ENCODE data around the gene PECR.
"Not testable (repeated sequence)": the region's sequence is repeated elsewhere in the genome, so short reads cannot be mapped to it uniquely, and the experiment has no call there.

Gene PECR

DNA sequence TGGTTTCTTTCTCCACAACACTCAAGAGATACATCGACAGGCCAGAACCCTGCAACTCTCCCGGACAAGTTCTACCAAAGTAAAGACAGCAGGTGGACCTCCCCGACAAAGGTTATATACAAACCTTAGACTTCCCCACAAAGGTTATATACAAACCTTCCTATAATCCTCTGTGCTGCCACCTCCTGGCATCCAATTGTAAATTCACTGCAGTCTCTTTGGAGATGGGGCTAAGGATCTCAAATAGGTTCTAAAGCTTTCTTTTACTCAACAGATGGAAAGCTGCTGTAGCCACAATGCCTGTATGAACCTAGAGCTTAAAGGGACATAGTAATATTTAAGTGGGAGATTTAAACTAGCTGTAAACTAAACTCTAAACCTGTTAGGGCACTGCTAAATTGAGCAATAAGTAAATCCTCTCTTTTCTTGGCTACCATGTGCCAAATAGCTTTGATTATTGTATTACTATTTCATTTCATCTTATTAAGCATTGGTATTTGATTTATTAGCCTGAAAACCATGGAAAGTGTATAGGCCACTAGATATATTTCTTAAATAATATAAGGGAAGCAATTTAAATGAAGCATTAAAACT, 58.5 kb downstream of the PECR start:
- DNase-seq: peak; percentile 69

DNA sequence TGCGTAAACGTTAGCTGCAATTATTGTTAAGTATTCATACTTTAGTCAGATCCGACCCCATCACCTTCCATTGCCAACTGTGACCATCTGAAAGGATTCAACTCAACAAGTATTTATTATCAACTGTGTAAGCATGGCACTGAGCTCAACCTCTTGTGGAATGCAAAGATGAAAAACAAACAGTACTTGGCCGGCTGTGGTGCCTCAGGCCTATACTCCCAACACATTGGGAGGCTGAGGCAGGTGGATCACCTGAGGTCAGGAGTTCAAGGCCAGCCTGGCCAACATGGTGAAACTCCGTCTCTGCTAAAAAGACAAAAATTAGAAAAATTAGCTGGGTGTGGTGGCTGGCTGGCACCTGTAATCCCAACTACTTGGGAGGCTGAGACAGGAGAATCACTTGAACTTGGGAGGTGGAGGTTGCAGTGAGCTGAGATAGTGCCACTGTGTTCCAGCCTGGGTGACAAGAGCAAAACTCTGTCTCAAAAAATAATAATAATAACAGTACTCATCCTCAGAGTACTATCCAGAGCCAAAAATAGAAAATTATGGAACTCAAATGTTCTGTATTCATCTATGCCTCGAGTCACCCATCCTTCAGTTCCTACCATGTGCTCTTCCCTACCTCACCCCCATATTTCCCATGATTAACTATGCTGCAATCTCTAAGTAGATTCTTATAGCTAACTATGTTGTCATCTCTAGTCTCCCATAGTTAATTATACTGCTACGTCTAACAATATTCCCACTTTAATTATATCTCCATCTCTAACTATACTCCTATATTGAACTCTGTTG, 59.6 kb downstream of the PECR start:
- DNase-seq: peak; percentile 53

DNA sequence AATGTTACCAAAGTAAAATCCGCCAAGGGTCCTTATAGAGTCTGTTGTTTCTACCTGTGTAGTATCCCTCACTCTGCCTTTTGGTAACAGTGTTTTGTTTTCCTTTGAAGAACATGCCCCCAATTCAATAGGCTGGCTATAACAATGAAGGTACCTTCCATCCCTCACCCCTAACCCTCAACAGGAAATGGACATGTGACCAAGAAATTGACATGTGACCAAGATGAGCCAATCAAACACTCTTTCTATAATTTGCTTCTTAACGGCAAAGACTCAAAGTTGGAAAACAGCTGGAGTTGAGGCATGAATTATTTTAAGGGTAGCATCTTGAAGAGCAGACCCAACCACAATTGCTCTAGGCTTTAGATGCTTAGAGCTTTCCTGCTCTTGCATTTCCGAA, 62.9 kb downstream of the PECR start:
- DNase-seq: no peak

DNA sequence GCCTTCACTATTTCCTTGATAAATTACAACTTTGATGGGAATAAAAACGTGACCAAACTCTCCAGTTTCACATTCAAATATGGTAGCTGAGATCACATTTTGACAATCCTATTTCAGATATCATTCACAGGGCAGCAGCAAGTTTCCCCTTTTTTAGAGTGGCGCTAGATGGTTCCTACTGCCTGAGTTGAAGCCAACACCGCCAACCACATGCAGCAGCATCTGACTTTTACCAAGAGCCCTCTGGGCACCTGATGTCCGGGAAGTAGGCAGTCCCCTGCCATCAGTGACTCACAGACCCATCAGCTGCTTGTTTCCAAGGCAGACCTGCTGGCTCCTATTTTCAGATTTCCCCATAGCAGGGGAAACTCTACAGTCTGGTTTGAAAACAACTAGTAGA, 64.2 kb downstream of the PECR start:
- peak; percentile 86 for DNase-seq

DNA sequence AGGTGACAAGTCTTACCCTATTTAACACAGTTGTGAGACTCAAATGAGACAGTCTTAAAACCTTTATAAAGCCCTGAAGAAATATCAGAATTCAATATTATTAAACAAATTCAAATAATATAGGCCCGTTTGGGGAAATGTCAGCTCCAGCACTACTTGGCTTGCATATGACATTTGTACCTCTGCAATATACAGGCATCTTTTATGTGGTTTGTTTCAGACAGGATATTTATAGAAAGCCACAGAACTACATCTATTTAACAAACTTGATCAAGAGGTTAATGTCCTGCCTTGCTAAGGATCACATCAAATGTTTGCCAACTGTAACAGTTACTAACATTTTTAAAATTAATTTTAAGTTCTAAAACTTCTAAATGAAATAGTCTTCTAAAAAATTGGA, 65.0 kb downstream of the PECR start:
- no peak for DNase-seq

DNA sequence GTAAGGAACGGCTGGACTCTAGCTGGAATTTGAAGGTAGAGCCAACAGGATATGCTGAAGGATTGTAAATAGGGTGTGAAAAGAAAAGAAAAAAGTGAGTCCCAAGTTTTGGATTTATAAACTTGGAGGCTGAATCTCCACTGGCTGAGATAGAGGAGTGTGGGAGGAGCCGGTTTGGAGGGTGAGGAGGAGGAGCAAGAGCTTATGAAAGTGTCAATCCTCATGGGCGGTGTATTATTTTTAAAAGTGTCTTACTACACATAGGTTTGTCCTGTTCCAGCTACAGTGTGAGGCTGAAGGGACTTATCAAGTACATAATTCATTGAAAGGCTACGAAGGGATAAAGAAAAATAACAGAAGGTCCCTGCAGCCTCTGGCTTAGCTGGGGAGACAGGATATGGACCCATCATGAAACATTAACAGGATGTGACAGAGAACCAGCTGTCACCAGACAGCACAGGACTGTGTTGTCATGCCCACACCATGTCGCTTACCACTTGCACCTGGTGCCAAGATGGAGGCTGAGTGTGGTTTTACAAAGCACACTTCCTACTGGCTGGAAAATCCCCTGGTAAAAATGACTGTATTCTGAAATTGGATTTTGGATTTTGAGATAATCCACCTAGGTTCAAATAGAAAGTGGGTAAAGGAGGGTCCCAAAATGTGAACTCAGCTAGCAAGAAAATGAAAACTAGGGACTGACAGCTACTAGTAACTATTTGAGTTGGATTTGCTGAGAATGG, 65.7 kb downstream of the PECR start:
- DNase-seq: peak; percentile 61

DNA sequence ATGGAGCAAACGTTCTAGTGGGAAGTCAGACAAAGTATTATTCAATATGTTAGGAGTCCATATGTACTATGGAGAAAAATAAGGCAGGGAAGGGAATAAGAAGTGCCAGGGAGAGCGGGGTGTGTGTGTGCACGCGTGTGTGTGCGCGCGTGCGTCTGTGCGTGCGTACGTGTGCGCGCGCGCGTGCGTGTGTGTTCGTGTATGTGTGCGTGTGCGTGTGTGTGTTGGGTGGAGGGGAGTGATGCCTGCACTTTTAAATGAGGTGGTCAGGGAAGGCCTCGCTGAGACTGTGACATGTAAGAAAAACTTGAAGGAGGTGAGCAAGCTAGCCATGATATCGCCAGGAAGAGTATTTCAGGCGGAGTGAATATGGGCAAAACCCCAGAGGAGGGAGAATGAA, 66.6 kb downstream of the PECR start:
- DNase-seq: no peak

DNA sequence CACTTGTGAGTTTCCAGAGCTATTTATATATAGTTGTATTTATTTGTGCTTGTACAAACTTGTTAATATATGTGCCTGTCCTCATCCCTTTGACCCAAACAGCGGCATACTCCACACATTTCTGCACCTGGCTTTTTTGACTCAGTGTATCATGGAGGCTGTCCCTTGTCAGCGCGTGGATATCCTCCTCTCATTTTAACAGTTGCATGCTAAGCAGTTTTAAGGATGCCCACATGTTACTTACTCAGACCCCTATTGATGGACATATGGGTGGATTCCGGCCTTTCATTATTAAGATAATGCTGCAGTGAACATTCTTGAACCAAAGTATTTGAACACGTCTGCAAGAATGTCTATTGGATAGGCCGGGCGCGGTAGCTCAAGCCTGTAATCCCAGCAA, 67.6 kb downstream of the PECR start:
- no peak for DNase-seq

DNA sequence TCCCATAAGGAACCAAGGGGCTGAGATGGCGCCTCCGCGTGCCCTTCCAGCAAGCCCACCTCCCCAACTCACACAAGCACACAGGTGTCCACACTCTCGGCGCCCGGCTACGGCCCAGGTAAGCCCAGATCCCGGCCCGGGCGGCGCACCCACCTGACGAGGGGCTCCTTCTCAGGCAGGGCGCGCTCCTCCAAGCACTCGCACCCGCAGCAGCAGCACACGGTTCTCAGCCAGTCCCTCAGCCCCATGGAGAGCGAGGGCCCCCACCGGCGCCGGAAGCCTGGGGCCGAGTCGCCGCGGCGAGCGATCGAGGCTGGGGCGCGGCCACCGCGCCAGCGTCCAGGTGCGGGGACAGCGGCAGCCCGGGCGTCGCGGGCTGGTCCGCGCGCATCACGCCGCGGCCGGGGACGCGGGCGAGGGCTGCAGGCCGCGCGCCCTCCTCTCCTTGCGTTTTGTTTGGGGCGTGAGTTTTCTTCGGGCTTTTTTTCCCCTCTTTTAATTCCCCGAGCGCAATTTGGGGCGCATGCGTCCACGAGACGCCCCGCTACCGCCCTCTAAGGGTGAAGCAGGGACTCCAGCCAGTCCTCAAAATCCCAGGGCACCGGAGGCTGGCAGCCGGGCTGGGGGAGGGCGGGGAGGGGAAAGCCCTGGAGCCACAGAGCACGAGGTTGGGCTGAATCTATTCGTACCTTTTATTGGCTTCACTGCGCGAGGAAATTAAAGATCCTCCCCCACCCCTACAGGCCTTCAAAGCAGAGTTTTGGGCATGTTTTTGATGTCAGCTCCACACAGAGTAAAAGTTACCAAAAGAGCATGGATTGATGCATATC, 68.3 kb downstream of the PECR start, which contains the start of gene MREG:
Gene MREG (minus strand): TSS at position 472 of the 830 bp plus-strand sequence. CDS start 224 bp downstream, at position 248.
- peak; percentile 94 for DNase-seq

DNA sequence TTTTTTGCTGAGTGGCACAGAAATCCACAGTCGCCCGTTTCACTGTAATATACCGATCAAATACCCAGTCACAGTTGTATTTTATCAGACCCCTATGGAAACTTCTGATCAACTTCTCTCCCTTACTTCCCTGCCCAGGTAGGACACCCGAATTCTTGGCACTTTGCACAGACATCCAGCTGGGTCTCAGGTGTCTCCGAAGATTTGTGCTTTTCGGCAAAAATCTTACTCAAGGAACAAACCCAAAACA, 68.9 kb downstream of the PECR start:
- DNase-seq: no peak

DNA sequence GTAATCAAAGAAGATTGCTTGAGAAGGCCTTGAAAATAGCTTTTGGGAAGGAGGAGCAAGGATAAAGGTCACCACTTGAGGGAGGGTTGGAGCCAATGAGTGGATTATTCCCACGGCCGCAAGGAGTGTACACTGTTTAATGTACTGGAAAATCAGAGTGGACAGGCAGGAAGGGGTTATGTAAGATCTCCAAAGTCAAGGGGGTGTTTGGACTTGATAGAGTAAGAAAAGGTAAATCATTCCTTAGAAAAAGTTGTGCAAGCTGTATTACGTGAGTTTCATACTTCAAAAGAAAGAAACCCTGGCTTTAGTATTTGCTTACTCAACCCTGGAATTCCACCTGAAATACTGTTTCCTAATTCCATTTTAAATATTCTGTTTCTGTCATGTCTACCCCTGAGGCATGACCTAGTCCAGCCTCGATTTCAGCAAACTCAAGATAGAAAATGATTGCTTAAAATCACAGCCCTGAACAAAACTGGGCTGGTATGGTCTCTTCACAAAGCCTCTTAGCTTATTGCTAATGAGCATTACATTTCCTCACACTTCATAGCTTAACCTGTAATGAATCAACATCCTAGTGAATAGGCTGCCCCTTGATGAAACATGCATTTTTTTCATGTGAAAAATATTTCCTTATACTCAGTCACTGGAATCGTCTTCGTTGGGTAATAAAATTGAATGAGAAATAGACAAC, 69.3 kb downstream of the PECR start:
- DNase-seq: peak; percentile 79

DNA sequence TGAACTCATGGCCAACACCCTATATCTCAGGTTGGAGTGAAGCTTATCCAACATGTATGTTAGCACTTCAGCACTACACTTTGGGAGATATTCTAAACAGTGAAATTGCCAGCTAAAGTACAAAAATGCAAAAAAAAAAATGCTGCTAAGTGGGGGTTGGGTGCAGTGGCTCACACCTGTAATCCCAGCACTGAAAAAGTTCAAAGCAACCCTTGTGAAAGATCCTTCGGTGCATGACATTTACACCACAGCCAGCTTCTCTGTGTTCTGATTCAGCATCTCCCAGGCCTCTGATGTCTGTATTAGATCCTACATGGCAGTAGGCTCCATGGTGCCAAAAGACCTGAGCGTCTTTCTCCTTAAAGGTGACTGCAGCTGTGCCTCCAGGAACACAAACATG, 72.4 kb downstream of the PECR start:
- not testable (repeated sequence) for DNase-seq

DNA sequence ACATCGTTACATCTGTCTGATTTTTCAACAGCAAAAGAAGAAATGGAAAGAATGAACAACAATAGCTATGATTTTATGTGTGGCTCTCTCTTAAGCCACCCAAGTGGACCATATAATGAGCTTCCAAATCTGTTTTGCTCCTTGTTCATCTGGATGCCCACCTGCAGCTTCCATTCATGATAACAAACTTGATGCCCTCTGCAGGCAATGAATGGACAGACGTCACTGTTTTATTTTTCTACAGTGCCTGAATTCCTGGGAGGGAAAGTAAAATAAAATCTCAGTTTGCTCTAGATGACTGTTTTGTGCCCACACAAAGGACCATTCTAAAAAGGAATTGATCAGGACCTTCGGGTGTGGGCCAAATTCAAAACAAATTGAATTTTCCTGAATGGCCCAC, 73.2 kb downstream of the PECR start:
- DNase-seq: no peak

DNA sequence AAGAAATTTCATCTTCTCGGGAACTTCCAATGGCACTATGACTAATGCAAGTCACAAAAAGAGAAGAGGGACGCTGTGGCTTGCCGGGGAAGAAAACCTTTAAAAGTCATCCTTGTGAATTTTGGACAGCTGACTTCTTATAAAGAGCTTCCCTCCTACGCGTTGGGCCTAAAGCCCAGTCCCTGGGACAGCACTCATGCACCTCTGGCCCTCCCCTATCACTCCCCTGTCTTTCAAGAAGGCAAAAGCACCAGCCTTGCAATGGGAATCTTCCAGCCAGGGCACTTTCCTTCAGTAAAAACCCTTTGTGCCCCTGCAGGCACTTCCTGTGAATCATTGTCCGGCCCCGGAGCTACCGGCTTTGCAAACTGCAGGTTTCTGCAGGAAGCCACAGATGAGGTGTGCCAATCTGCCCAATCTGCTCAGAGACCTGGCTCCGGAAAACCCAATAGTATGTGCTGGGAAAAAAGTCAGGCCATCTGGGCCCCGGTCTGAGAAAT, 75.4 kb downstream of the PECR start:
- peak; percentile 98 for DNase-seq

DNA sequence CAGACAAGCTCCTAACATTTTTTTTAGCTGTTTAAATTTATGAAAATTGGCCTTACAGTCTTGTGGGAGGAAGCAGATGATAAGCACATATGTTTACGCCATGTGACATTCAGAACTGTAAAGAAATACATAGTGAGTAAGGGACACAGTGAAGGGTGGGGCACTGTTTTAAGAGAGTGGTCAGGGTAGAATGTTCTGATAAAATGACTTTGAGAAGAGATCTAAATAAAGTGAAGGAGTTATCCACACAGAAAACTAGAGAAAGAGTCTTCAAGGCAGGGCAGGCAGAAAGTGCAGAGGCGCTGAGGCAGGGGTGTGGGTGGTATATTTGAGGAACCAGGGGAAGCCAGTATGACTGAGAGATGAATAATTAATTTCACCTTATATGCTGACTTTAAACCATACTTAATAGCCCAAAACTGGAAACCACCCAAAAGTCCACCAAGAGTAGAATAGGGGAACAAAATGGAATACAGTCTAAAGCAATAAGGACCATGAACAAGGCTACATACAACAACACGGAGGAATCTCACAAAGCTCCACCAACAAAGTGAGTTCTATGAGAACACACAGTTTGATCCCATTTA, 76.8 kb downstream of the PECR start:
- peak; percentile 95 for DNase-seq

DNA sequence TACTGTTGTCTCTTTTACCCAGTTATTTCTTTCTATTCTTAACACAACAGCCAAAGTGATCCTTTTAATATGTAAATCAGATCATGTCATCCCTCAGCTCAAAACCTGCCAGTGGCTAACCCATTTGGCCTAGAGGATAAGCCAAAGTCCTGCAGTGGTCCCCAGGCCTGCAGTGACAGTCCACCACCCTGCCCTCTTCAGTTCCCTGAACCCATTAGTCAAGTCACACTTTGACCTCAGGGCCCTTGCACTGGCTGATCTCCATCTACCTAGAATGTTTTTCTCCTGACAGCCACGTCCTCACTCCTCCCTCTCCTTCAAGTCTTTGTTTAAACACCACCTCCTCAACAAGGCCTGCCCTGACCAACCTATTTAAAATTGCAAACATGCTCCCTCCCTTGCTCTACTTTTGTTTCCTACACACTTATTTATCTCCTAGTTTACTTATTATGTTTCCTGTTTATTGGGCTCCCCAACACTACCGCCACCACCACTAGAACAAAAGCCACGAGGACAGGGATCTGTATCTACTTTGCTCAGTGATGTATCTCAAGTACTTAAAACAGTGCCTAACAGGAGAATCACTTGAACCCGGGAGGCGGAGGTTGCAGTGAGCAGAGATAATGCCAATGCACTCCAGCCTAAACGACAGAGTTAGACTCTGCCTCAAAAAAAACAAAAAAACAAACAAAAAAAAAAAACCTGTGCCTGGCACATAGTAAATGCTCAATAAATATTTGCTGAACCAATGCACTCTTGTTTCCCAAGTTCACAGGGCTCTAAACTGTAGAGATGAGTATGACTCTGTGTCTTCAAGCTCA, 77.5 kb downstream of the PECR start:
- no peak for DNase-seq

DNA sequence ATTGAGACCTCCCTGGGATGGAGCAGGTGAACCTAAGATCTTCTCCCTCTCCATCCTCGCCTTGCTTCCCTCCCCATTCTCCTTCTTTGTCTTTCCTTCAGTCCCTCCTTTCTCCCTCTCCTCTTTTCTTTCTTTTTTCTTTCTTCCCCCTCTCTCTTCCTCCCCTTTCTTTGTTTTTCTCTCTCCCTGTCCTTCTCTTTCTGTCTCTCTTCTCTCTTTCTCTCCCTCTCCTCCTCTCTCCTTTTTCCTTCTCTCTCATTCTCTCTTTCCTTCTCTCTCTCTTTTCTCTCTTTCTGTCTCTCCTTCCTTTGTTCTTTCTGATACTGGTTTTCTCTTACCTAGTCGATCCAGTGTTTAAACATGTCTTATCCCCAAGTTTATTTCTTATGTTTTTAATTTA, 78.9 kb downstream of the PECR start:
- DNase-seq: no peak

DNA sequence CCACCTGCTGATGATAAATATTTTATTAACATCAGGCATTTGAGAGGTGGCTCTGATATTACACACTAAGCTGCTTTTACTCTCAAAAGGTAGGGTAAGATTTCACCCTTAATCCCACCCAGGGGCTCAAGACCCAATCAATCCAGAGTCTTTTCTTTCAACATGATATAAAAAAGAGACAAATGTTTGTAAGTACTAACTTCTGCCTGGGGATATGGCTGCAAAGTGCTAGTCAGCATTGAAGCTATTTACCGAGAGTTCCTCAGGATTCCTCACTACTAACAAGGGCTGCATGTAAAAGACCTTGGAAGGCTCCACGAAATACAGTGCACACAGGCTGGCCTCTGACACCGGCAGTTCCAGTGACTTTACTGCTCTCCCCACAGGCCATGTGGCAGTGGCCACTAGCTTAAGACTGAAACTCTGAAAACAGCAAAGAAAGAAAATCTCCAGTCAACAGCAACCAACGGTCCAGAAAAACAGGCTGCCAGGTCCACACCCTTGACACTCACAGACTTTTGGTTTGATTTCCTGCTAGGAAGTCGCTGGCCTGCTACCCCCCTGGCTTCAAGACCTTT, 79.4 kb downstream of the PECR start:
- no peak for DNase-seq

DNA sequence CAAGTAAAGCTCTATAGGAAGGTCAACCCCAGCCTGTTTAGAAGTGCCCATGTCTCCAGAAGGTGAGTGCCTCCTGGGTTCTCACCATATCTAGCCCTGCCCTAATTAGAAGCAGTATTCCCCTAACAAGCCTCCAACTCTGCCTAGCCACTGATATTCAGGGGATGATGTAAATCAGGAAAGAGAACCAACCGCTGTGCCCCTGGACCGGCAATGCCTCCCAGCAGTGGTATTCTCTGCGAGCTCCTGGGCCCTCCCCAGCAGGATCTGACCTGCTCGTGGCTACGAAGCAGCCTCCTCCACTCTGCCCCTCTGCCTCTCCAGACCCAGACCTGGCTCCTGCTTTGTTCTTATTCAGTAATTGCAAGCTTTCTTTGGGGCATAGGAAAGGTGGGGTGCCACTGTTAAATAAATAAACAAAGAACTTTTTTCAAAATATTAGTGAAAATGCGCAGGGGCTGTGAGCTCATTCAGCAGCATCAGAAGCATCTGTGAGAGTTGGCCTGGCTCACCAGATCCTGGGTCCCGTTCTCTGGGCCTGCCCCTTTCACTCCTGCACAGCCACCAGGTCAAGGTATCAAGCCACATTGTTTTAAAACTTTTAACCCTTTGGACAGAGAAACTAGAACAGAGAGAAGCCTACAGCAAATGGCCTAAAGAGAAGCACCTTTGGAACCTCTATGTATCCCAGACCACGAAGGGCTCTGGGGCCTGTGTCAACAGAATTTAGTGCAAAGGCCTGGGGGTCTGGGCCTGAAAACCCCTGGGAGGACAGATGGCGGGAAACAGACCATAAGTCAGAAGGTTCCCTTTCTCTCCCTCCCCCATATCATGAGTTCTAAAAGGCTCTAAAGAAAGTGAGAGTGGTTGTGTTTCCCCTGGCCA, 80.2 kb downstream of the PECR start:
- DNase-seq: peak; percentile 44

DNA sequence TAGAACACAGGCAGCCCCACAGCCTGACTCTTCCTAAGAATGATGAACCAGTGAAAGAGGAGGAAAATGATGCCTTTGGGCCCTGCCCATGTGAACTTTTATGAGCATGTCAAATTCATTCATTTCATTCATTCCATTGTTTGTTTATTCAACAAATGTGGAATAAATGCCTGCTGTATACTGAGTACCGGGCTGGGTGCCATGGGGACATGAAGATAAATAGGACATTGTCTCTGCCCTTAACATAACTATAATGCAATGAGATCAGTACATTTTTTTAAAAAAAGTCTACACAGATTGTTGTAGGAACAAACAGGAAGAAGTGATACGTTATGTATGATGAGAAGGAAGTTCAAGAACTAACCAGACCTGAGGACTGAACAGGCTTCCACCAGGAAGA, 83.0 kb downstream of the PECR start:
- DNase-seq: no peak
